ENCODE measurements around the gene OBSCN.

DNA sequence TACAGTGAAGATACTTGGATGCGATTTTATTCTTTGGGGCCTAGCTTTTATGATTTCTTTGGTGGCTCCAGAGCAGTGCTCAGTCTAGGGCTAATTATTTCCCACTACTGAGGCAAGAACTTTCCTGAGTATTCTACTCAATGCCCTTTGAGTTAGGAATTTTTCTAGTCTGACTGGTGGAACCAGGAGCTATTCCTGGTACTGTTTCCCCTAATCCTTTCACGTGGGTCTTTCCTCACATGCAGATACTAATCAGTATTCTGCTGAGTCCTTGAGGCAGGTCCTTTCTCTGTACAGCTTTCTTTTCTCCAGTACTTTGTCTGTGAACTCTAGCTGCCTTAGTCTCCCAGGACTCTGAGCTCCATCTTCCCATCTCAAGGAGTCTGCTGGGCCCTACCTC lies 122.0 kb downstream of the OBSCN start:
- TF ChIP-seq, protein P1, sequence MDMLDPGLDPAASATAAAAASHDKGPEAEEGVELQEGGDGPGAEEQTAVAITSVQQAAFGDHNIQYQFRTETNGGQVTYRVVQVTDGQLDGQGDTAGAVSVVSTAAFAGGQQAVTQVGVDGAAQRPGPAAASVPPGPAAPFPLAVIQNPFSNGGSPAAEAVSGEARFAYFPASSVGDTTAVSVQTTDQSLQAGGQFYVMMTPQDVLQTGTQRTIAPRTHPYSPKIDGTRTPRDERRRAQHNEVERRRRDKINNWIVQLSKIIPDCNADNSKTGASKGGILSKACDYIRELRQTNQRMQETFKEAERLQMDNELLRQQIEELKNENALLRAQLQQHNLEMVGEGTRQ (IDR thresholded peaks at IDR 0.05; ENCODE audit: low read depth, low read length) = no peak
- TF ChIP-seq RFX5 (IDR thresholded peaks at IDR 0.05; ENCODE audit: low read depth, low read length) (no peak), POLR2A (IDR thresholded peaks at IDR 0.05; ENCODE audit: low read depth, low read length) (no peak), RAD21 (IDR thresholded peaks at IDR 0.05; ENCODE audit: low read length) (no peak), MXI1 (IDR thresholded peaks at IDR 0.05; ENCODE audit: borderline replicate concordance, low read depth, low read length) (no peak)
- TF ChIP-seq, protein P2, sequence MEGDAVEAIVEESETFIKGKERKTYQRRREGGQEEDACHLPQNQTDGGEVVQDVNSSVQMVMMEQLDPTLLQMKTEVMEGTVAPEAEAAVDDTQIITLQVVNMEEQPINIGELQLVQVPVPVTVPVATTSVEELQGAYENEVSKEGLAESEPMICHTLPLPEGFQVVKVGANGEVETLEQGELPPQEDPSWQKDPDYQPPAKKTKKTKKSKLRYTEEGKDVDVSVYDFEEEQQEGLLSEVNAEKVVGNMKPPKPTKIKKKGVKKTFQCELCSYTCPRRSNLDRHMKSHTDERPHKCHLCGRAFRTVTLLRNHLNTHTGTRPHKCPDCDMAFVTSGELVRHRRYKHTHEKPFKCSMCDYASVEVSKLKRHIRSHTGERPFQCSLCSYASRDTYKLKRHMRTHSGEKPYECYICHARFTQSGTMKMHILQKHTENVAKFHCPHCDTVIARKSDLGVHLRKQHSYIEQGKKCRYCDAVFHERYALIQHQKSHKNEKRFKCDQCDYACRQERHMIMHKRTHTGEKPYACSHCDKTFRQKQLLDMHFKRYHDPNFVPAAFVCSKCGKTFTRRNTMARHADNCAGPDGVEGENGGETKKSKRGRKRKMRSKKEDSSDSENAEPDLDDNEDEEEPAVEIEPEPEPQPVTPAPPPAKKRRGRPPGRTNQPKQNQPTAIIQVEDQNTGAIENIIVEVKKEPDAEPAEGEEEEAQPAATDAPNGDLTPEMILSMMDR (conservative IDR thresholded peaks at IDR 0.05; ENCODE audit: low read depth, low read length) = no peak
